GM23338 (cell line): Measurements from ENCODE around the gene SSTR5. TPM values are rescaled to one million over a fixed set of nuclear protein-coding genes. Genes with fewer than 3 reads are reported as not detected.

Experiments
- POLR2AphosphoS5 ChIP-seq: IDR thresholded peaks from 2 replicates; pipeline ENCODE4 v1.6.1; 2016; ENCODE audit warnings: antibody characterized with exemption, low read depth
- ZNF331 ChIP-seq: fragments of 250-450 bp; sonication (Bioruptor Pico); IDR thresholded peaks from 2 replicates; pipeline ENCODE4 v1.5.0; 2020; ENCODE audit warnings: low read depth, mild to moderate bottlenecking, moderate library complexity
- polyA plus RNA-seq: library from polyadenylated mRNA; unstranded; fragments of >200 nt; fragmentation: Nextera tagmentation; extraction: Ambion mirVana; gene quantifications from 2 replicates; pipeline ENCODE4 v1.2.1, GENCODE V29; 2016
- total RNA-seq: library from RNA; depleted of rRNA; stranded (reverse); fragments of >200 nt; shearing (Covaris generic); gene quantifications from 2 replicates; pipeline ENCODE4 v1.2.3, GENCODE V29; 2014
- TF ChIP-seq, protein P1 (sequence below): fragments of 250-450 bp; sonication (Bioruptor Pico); IDR thresholded peaks from 2 replicates; pipeline ENCODE4 v1.5.0; 2020; ENCODE audit warnings: mild to moderate bottlenecking, moderate library complexity
- TF ChIP-seq, protein P2 (sequence below): IDR thresholded peaks from 2 replicates; pipeline ENCODE4 v1.6.1; 2016; ENCODE audit warnings: antibody characterized with exemption
- TF ChIP-seq, protein P3 (sequence below): IDR thresholded peaks from one replicate; pipeline ENCODE4 v1.6.1; 2018; ENCODE audit warnings: antibody characterized with exemption; ENCODE audit not compliant: unreplicated experiment

The SSTR5 gene
- total and polyA plus RNA-seq, 2 experiments from 2014 or later: 0.60 to 1.0 TPM

DNA sequence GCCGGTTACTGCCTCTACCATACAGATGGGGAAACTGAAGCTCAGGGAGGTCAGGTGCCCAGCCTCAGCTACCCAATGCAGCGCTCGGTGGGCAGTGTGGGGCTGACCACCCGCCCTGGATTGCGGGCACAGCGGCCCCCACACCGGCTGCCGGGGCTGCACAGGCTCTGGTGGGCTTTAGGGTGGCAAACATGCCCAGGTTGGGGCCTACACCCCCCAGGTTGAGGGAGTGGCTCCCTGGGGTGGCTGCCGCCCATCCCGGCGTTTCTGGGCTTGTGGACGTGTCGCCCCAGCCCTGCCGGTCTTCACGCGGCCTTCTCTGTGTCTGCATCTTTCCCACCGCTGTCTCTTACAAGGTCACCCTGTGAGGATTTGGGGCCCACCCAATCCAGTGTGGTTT, 40.9 kb upstream of the SSTR5 start (continued):
- TF ChIP-seq, protein P1, sequence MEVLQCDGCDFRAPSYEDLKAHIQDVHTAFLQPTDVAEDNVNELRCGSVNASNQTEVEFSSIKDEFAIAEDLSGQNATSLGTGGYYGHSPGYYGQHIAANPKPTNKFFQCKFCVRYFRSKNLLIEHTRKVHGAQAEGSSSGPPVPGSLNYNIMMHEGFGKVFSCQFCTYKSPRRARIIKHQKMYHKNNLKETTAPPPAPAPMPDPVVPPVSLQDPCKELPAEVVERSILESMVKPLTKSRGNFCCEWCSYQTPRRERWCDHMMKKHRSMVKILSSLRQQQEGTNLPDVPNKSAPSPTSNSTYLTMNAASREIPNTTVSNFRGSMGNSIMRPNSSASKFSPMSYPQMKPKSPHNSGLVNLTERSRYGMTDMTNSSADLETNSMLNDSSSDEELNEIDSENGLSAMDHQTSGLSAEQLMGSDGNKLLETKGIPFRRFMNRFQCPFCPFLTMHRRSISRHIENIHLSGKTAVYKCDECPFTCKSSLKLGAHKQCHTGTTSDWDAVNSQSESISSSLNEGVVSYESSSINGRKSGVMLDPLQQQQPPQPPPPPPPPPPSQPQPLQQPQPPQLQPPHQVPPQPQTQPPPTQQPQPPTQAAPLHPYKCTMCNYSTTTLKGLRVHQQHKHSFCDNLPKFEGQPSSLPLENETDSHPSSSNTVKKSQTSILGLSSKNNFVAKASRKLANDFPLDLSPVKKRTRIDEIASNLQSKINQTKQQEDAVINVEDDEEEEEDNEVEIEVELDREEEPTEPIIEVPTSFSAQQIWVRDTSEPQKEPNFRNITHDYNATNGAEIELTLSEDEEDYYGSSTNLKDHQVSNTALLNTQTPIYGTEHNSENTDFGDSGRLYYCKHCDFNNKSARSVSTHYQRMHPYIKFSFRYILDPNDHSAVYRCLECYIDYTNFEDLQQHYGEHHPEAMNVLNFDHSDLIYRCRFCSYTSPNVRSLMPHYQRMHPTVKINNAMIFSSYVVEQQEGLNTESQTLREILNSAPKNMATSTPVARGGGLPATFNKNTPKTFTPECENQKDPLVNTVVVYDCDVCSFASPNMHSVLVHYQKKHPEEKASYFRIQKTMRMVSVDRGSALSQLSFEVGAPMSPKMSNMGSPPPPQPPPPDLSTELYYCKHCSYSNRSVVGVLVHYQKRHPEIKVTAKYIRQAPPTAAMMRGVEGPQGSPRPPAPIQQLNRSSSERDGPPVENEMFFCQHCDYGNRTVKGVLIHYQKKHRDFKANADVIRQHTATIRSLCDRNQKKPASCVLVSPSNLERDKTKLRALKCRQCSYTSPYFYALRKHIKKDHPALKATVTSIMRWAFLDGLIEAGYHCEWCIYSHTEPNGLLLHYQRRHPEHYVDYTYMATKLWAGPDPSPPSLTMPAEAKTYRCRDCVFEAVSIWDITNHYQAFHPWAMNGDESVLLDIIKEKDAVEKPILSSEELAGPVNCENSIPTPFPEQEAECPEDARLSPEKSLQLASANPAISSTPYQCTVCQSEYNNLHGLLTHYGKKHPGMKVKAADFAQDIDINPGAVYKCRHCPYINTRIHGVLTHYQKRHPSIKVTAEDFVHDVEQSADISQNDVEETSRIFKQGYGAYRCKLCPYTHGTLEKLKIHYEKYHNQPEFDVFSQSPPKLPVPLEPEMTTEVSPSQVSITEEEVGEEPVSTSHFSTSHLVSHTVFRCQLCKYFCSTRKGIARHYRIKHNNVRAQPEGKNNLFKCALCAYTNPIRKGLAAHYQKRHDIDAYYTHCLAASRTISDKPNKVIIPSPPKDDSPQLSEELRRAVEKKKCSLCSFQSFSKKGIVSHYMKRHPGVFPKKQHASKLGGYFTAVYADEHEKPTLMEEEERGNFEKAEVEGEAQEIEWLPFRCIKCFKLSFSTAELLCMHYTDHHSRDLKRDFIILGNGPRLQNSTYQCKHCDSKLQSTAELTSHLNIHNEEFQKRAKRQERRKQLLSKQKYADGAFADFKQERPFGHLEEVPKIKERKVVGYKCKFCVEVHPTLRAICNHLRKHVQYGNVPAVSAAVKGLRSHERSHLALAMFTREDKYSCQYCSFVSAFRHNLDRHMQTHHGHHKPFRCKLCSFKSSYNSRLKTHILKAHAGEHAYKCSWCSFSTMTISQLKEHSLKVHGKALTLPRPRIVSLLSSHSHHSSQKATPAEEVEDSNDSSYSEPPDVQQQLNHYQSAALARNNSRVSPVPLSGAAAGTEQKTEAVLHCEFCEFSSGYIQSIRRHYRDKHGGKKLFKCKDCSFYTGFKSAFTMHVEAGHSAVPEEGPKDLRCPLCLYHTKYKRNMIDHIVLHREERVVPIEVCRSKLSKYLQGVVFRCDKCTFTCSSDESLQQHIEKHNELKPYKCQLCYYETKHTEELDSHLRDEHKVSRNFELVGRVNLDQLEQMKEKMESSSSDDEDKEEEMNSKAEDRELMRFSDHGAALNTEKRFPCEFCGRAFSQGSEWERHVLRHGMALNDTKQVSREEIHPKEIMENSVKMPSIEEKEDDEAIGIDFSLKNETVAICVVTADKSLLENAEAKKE (CRISPR knock-in tag): no peak
- TF ChIP-seq, protein P2, sequence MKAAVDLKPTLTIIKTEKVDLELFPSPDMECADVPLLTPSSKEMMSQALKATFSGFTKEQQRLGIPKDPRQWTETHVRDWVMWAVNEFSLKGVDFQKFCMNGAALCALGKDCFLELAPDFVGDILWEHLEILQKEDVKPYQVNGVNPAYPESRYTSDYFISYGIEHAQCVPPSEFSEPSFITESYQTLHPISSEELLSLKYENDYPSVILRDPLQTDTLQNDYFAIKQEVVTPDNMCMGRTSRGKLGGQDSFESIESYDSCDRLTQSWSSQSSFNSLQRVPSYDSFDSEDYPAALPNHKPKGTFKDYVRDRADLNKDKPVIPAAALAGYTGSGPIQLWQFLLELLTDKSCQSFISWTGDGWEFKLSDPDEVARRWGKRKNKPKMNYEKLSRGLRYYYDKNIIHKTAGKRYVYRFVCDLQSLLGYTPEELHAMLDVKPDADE: no peak
- TF ChIP-seq, protein P3, sequence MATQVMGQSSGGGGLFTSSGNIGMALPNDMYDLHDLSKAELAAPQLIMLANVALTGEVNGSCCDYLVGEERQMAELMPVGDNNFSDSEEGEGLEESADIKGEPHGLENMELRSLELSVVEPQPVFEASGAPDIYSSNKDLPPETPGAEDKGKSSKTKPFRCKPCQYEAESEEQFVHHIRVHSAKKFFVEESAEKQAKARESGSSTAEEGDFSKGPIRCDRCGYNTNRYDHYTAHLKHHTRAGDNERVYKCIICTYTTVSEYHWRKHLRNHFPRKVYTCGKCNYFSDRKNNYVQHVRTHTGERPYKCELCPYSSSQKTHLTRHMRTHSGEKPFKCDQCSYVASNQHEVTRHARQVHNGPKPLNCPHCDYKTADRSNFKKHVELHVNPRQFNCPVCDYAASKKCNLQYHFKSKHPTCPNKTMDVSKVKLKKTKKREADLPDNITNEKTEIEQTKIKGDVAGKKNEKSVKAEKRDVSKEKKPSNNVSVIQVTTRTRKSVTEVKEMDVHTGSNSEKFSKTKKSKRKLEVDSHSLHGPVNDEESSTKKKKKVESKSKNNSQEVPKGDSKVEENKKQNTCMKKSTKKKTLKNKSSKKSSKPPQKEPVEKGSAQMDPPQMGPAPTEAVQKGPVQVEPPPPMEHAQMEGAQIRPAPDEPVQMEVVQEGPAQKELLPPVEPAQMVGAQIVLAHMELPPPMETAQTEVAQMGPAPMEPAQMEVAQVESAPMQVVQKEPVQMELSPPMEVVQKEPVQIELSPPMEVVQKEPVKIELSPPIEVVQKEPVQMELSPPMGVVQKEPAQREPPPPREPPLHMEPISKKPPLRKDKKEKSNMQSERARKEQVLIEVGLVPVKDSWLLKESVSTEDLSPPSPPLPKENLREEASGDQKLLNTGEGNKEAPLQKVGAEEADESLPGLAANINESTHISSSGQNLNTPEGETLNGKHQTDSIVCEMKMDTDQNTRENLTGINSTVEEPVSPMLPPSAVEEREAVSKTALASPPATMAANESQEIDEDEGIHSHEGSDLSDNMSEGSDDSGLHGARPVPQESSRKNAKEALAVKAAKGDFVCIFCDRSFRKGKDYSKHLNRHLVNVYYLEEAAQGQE: no peak
- TF ChIP-seq POLR2AphosphoS5 (no peak), ZNF331 (CRISPR knock-in tag) (no peak)
